Trophoblast cell (in vitro differentiated cells and primary cell): ENCODE measurements around the gene CDRT4.

Experiments used
- DNase-seq, 2 donors: peaks; one replicate each; pipeline ENCODE4 v3.0.0-alpha.2; 2016
- H2AFZ ChIP-seq: 2 replicates; pipeline ENCODE4 v1.6.1; 2013; ENCODE audit warnings: low read length, moderate library complexity, mild to moderate bottlenecking; ENCODE audit not compliant: insufficient read depth, poor library complexity
- H2AK5ac ChIP-seq: 2 replicates; pipeline ENCODE4 v1.6.1; 2013; ENCODE audit warnings: mild to moderate bottlenecking, low read length
- H2BK120ac ChIP-seq: 2 replicates; pipeline ENCODE4 v1.6.1; 2013; ENCODE audit warnings: low read length, mild to moderate bottlenecking, moderate library complexity; ENCODE audit not compliant: insufficient read depth, poor library complexity
- H2BK12ac ChIP-seq: 2 replicates; pipeline ENCODE4 v1.6.1; 2013; ENCODE audit warnings: mild to moderate bottlenecking, low read length, moderate library complexity
- H2BK5ac ChIP-seq: 2 replicates; pipeline ENCODE4 v1.6.1; 2013; ENCODE audit warnings: low read length, low read depth, moderate library complexity, mild to moderate bottlenecking; ENCODE audit not compliant: poor library complexity
- H3K14ac ChIP-seq: 2 replicates; pipeline ENCODE4 v1.6.1; 2013; ENCODE audit warnings: mild to moderate bottlenecking, low read length
- H3K18ac ChIP-seq: 2 replicates; pipeline ENCODE4 v1.6.1; 2013; ENCODE audit warnings: mild to moderate bottlenecking, low read length
- H3K23ac ChIP-seq: 2 replicates; pipeline ENCODE4 v1.6.1; 2013; ENCODE audit warnings: low read length
- H3K27ac ChIP-seq: 2 replicates; pipeline ENCODE4 v1.5.1; 2013; ENCODE audit warnings: low read depth, mild to moderate bottlenecking, inconsistent platforms, low read length, moderate library complexity
- H3K27me3 ChIP-seq: 2 replicates; pipeline ENCODE4 v1.6.1; 2013; ENCODE audit warnings: inconsistent platforms, mild to moderate bottlenecking, low read length, moderate library complexity; ENCODE audit not compliant: insufficient read depth
- H3K36me3 ChIP-seq, 2 experiments: 1 replicate in 1 of 2; 2 replicates in 1 of 2; pipeline ENCODE4 v1.6.1; 2013; ENCODE audit warnings: low read length in 2 of 2, mild to moderate bottlenecking in 2 of 2, moderate library complexity in 1 of 2; ENCODE audit not compliant: insufficient read depth in 2 of 2, control insufficient read depth in 1 of 2
- H3K4ac ChIP-seq: 2 replicates; pipeline ENCODE4 v1.6.1; 2013; ENCODE audit warnings: low read depth, mild to moderate bottlenecking, low read length, moderate library complexity
- H3K4me1 ChIP-seq, 2 experiments: 1 replicate in 1 of 2; 2 replicates in 1 of 2; pipeline ENCODE4 v1.6.1; 2013; ENCODE audit warnings: low read length in 2 of 2, mild to moderate bottlenecking in 2 of 2, moderate library complexity in 1 of 2; ENCODE audit not compliant: insufficient read depth in 2 of 2, control insufficient read depth in 1 of 2
- H3K4me2 ChIP-seq: 2 replicates; pipeline ENCODE4 v1.6.1; 2013; ENCODE audit warnings: inconsistent platforms, mild to moderate bottlenecking, low read length, moderate library complexity
- H3K4me3 ChIP-seq: 2 replicates; pipeline ENCODE4 v1.5.1; 2013; ENCODE audit warnings: mild to moderate bottlenecking, low read depth, low read length, inconsistent platforms
- H3K79me1 ChIP-seq: one replicate; pipeline ENCODE4 v1.6.1; 2013; ENCODE audit warnings: low read length
- H3K79me2 ChIP-seq: 2 replicates; pipeline ENCODE4 v1.6.1; 2013; ENCODE audit warnings: low read length, mild to moderate bottlenecking; ENCODE audit not compliant: control insufficient read depth, insufficient read depth, poor library complexity
- H3K9ac ChIP-seq: 2 replicates; pipeline ENCODE4 v1.6.1; 2013; ENCODE audit warnings: mild to moderate bottlenecking, low read length
- H3K9me3 ChIP-seq: 2 replicates; pipeline ENCODE4 v1.6.1; 2013; ENCODE audit warnings: low read depth, mild to moderate bottlenecking, control low read depth, inconsistent platforms, low read length; ENCODE audit not compliant: insufficient read depth
- H4K12ac ChIP-seq: 2 replicates; pipeline ENCODE4 v1.6.1; 2013; ENCODE audit warnings: low read depth, mild to moderate bottlenecking, low read length, moderate library complexity
- H4K8ac ChIP-seq: 2 replicates; pipeline ENCODE4 v1.6.1; 2013; ENCODE audit warnings: low read depth, mild to moderate bottlenecking, low read length, moderate library complexity
- H4K91ac ChIP-seq: one replicate; pipeline ENCODE4 v1.6.1; 2013; ENCODE audit warnings: low read depth, mild to moderate bottlenecking, low read length, moderate library complexity
- WGBS: extraction: QIAGEN DNeasy Blood & Tissue Kit; methylation state at CpG from one replicate; pipeline ENCODE4 v1.1.7; 2013; ENCODE audit warnings: missing lambda C conversion rate; ENCODE audit not compliant: insufficient read length, insufficient coverage; ENCODE audit errors: extremely low coverage; 5-methylcytosine and 5-hydroxymethylcytosine counted together

The CDRT4 gene

GRCh38 chr17:15451680-15452079 lies 15.7 kb downstream of the CDRT4 start:
- H3K79me1 ChIP-seq = peaks cover 2% of the 10 kb centered on the region
- no peak overlapping the region for H3K4me3 ChIP-seq
- H2BK120ac ChIP-seq = no peak overlapping the region
- H3K79me2 ChIP-seq = no peaks in the 10 kb centered on the region
- H3K27me3 ChIP-seq = no peaks in the 10 kb centered on the region
- H2AFZ ChIP-seq = no peak overlapping the region
- H3K9ac ChIP-seq = no peak overlapping the region
- no peak overlapping the region for H3K23ac ChIP-seq
- H2BK5ac ChIP-seq = no peak overlapping the region
- no peak overlapping the region for H3K27ac ChIP-seq
- peaks cover 5 to 6% of the 10 kb centered on the region in 2 experiments for H3K4me1 ChIP-seq
- no peak overlapping the region for H4K12ac ChIP-seq
- H4K91ac ChIP-seq = no peak overlapping the region
- H3K14ac ChIP-seq = no peak overlapping the region
- no peak overlapping the region for H2BK12ac ChIP-seq
- H4K8ac ChIP-seq = no peak overlapping the region
- H3K4ac ChIP-seq = no peak overlapping the region
- no peak overlapping the region for H3K18ac ChIP-seq
- H3K9me3 ChIP-seq = peaks cover 2% of the 10 kb centered on the region
- no peak for DNase-seq
- peaks cover 0 to 2% of the 10 kb centered on the region in 2 experiments for H3K36me3 ChIP-seq
- no CpG with 5 or more reads among the region's 3 CpGs for WGBS
- H2AK5ac ChIP-seq = no peak overlapping the region
- no peak overlapping the region for H3K4me2 ChIP-seq

GRCh38 chr17:15448580-15448956 lies 18.9 kb downstream of the CDRT4 start:
- Histone ChIP-seq H4K91ac (no peak overlapping the region), H2BK120ac (no peak overlapping the region), H3K18ac (no peak overlapping the region), H2AK5ac (no peak overlapping the region), H3K4me1 (peaks cover 10 to 15% of the 10 kb centered on the region in 2 experiments), H3K4me2 (no peak overlapping the region), H3K4ac (no peak overlapping the region), H3K36me3 (peaks cover 0 to 4% of the 10 kb centered on the region in 2 experiments), H3K79me1 (peaks cover 7% of the 10 kb centered on the region), H4K8ac (no peak overlapping the region), H3K79me2 (no peaks in the 10 kb centered on the region), H3K23ac (no peak overlapping the region), H3K9me3 (no peaks in the 10 kb centered on the region), H3K27me3 (no peaks in the 10 kb centered on the region), H3K14ac (no peak overlapping the region), H4K12ac (no peak overlapping the region), H2BK12ac (no peak overlapping the region), H2AFZ (no peak overlapping the region), H2BK5ac (no peak overlapping the region), H3K4me3 (no peak overlapping the region), H3K9ac (no peak overlapping the region), H3K27ac (no peak overlapping the region)
- no peak for DNase-seq
- no CpG with 5 or more reads among the region's 7 CpGs for WGBS

GRCh38 chr17:15447928-15448579 lies 19.4 kb downstream of the CDRT4 start:
- Histone ChIP-seq H4K8ac (no peak overlapping the region), H2BK120ac (no peak overlapping the region), H3K4me3 (no peak overlapping the region), H2AK5ac (no peak overlapping the region), H3K4me1 (peaks cover 10 to 15% of the 10 kb centered on the region in 2 experiments), H3K23ac (no peak overlapping the region), H3K9ac (no peak overlapping the region), H3K36me3 (peaks cover 0 to 4% of the 10 kb centered on the region in 2 experiments), H3K79me2 (no peaks in the 10 kb centered on the region), H2AFZ (no peak overlapping the region), H3K9me3 (no peaks in the 10 kb centered on the region), H4K91ac (no peak overlapping the region), H3K18ac (no peak overlapping the region), H3K27ac (peak overlapping the region; percentile 10), H3K27me3 (no peaks in the 10 kb centered on the region), H4K12ac (no peak overlapping the region), H3K79me1 (peaks cover 7% of the 10 kb centered on the region), H2BK5ac (no peak overlapping the region), H2BK12ac (no peak overlapping the region), H3K4ac (no peak overlapping the region), H3K14ac (no peak overlapping the region), H3K4me2 (no peak overlapping the region)
- no peak for DNase-seq
- no CpG with 5 or more reads among the region's 6 CpGs for WGBS

GRCh38 chr17:15446036-15446435 lies 21.4 kb downstream of the CDRT4 start:
- H3K18ac ChIP-seq = no peak overlapping the region
- no peaks in the 10 kb centered on the region for H3K9me3 ChIP-seq
- no CpG with 5 or more reads among the region's 10 CpGs for WGBS
- no peak overlapping the region for H4K8ac ChIP-seq
- no peak overlapping the region for H3K9ac ChIP-seq
- H3K14ac ChIP-seq = no peak overlapping the region
- no peak overlapping the region for H2BK120ac ChIP-seq
- no peak overlapping the region for H3K4ac ChIP-seq
- H3K4me1 ChIP-seq = peaks cover 13 to 18% of the 10 kb centered on the region in 2 experiments
- H3K23ac ChIP-seq = no peak overlapping the region
- H2BK12ac ChIP-seq = no peak overlapping the region
- peaks cover 0 to 2% of the 10 kb centered on the region in 2 experiments for H3K36me3 ChIP-seq
- H3K4me2 ChIP-seq = no peak overlapping the region
- H2AFZ ChIP-seq = no peak overlapping the region
- no peak overlapping the region for H3K27ac ChIP-seq
- H2BK5ac ChIP-seq = no peak overlapping the region
- H4K12ac ChIP-seq = no peak overlapping the region
- H3K4me3 ChIP-seq = no peak overlapping the region
- H2AK5ac ChIP-seq = no peak overlapping the region
- H3K79me2 ChIP-seq = no peaks in the 10 kb centered on the region
- DNase-seq = peak in 1 of 2 donors; percentile 11
- H4K91ac ChIP-seq = no peak overlapping the region
- H3K27me3 ChIP-seq = no peaks in the 10 kb centered on the region
- H3K79me1 ChIP-seq = peaks cover 10% of the 10 kb centered on the region
